Small intestine (tissue), 7 donors: Measurements from ENCODE around the gene VHLL. TPM values are rescaled to one million over a fixed set of nuclear protein-coding genes. Genes with fewer than 3 reads are reported as not detected.
A peak's percentile ranks its signal among the peaks of the same experiment; 100 is the strongest.
"Not testable (repeated sequence)": the region's sequence is repeated elsewhere in the genome, so short reads cannot be mapped to it uniquely, and the experiment has no call there.

Experiments used
- DNase-seq, 2 donors: peaks; one replicate each; pipeline versions ENCODE4 v3.0.0 to v3.0.0-alpha.2; 2013
- FAIRE-seq: peaks from 2 replicates; lab custom pipeline; 2012; peaks lifted over from hg19 to GRCh38; lab: Jason Lieb, UNC
- H3K27ac ChIP-seq, 3 donors: one replicate each; pipeline ENCODE4 v1.5.1; 2013; ENCODE audit warnings: low read length in 2 of 3, mild to moderate bottlenecking in 2 of 3, control low read depth in 1 of 3, inconsistent platforms in 1 of 3, low read depth in 1 of 3, moderate library complexity in 1 of 3
- H3K27me3 ChIP-seq, 3 donors: one replicate each; pipeline ENCODE4 v1.6.1; 2013; ENCODE audit warnings: low read length in 3 of 3, inconsistent platforms in 1 of 3; ENCODE audit not compliant: control insufficient read depth in 3 of 3, insufficient read depth in 3 of 3
- H3K36me3 ChIP-seq, 3 donors: one replicate each; pipeline ENCODE4 v1.6.1; 2013; ENCODE audit warnings: low read length in 3 of 3, inconsistent platforms in 1 of 3, low read depth in 1 of 3, mild to moderate bottlenecking in 1 of 3, moderate library complexity in 1 of 3; ENCODE audit not compliant: control insufficient read depth in 3 of 3, insufficient read depth in 2 of 3
- H3K4me1 ChIP-seq, 3 donors: one replicate each; pipeline ENCODE4 v1.6.1; 2013; ENCODE audit warnings: low read length in 2 of 3, inconsistent platforms in 1 of 3, low read depth in 1 of 3, mild to moderate bottlenecking in 1 of 3, moderate library complexity in 1 of 3; ENCODE audit not compliant: control insufficient read depth in 3 of 3, insufficient read depth in 2 of 3
- H3K4me3 ChIP-seq, 3 donors: one replicate each; pipeline ENCODE4 v1.5.1; 2013; ENCODE audit warnings: low read length in 3 of 3, control low read depth in 1 of 3, inconsistent platforms in 1 of 3, low read depth in 1 of 3, mild to moderate bottlenecking in 1 of 3, moderate library complexity in 1 of 3
- H3K9me3 ChIP-seq, 2 donors: one replicate each; pipeline ENCODE4 v1.6.1; 2013; ENCODE audit warnings: low read depth in 1 of 2, low read length in 1 of 2; ENCODE audit not compliant: control insufficient read depth in 2 of 2, insufficient read depth in 1 of 2
- WGBS, 3 donors: extraction: QIAGEN DNeasy Blood & Tissue Kit; methylation state at CpG; one replicate each; pipeline ENCODE4 v1.1.7; 2013; 5-methylcytosine and 5-hydroxymethylcytosine counted together
- polyA plus RNA-seq, 4 donors: library from polyadenylated mRNA; stranded (reverse) in 3 of 4; unstranded in 1 of 4; fragments of 200-250 nt in 3 of 4; fragments of 120-200 nt in 1 of 4; gene quantifications; one replicate each; pipeline versions ENCODE4 v1.2.1 to v1.2.3, GENCODE V29; 2013
- donor health status: healthy with polysubstance abuse.
- donor health status: control.
- donor health status: control.
- donor health status: Bipolar disorder and iron deficiency.
- donor health status: healthy.

VHLL gene
- polyA plus RNA-seq, 4 donors = not detected

GRCh38 chr1:156337052-156337887 is 38.2 kb upstream of the VHLL start:
- FAIRE-seq (no peak), DNase-seq (peak in 1 of 2 donors; percentile 8)
- no peaks in the 10 kb centered on the region for H3K27me3 ChIP-seq
- H3K9me3 ChIP-seq = no peaks in the 10 kb centered on the region
- WGBS, 3 donors = 21 to 27% (median 23%) methylated on average over 34 of the region's 34 CpGs
- H3K27ac ChIP-seq = peak overlapping the region in 2 of 3 donors; percentile 76 to 88
- H3K4me1 ChIP-seq = peaks cover 0 to 6% (median 3%) of the 10 kb centered on the region in 3 donors
- peak overlapping the region; percentile 69 to 85 (median 78) for H3K4me3 ChIP-seq
- peaks cover 2 to 17% (median 6%) of the 10 kb centered on the region in 3 donors for H3K36me3 ChIP-seq

GRCh38 chr1:156336242-156336641 is 37.1 kb upstream of the VHLL start:
- H3K4me1 ChIP-seq = peaks cover 0 to 6% (median 3%) of the 10 kb centered on the region in 3 donors
- peak overlapping the region in 1 of 3 donors; percentile 78 for H3K4me3 ChIP-seq
- 68 to 77% (median 75%) methylated on average over 4 of the region's 4 CpGs for WGBS, 3 donors
- H3K27me3 ChIP-seq = no peaks in the 10 kb centered on the region
- H3K36me3 ChIP-seq = peaks cover 2 to 25% (median 6%) of the 10 kb centered on the region in 3 donors
- H3K9me3 ChIP-seq = no peaks in the 10 kb centered on the region
- FAIRE-seq (no peak), DNase-seq (no peak)
- H3K27ac ChIP-seq = no peak overlapping the region

- peaks cover 30 to 70% (median 32%) of the 10 kb centered on the region in 3 donors for H3K36me3 ChIP-seq
- 94 to 96% (median 94%) methylated on average over 9 of the region's 9 CpGs for WGBS, 3 donors
- not testable (repeated sequence) for H3K9me3 ChIP-seq, H3K4me1 ChIP-seq, H3K27me3 ChIP-seq, H3K4me3 ChIP-seq, H3K27ac ChIP-seq, FAIRE-seq, DNase-seq
Measured at GRCh38 chr1:156323179-156323578, 24.1 kb upstream of the VHLL start.

- Histone ChIP-seq H3K36me3 (peaks cover 38 to 73% (median 50%) of the 10 kb centered on the region in 3 donors), H3K27me3 (no peaks in the 10 kb centered on the region), H3K4me1 (no peaks in the 10 kb centered on the region), H3K9me3 (no peaks in the 10 kb centered on the region), H3K4me3 (no peak overlapping the region), H3K27ac (no peak overlapping the region)
- no peak for FAIRE-seq
- DNase-seq = no peak
- WGBS, 3 donors = 77 to 84% (median 83%) methylated on average over 3 of the region's 3 CpGs
Measured at GRCh38 chr1:156320560-156320959, 21.5 kb upstream of the VHLL start.

- Histone ChIP-seq H3K27ac (no peak overlapping the region), H3K27me3 (no peaks in the 10 kb centered on the region), H3K4me1 (no peaks in the 10 kb centered on the region), H3K4me3 (no peak overlapping the region), H3K36me3 (peaks cover 31 to 71% (median 49%) of the 10 kb centered on the region in 3 donors), H3K9me3 (no peaks in the 10 kb centered on the region)
- WGBS, 3 donors = 81 to 89% (median 83%) methylated on average over 1 of the region's 1 CpG
- FAIRE-seq (no peak), DNase-seq (peak; percentile 27 to 41)
Measured at GRCh38 chr1:156319664-156320063, 20.6 kb upstream of the VHLL start.

GRCh38 chr1:156316909-156317308 is 17.8 kb upstream of the VHLL start:
- FAIRE-seq = no peak

GRCh38 chr1:156310962-156311361 is 11.9 kb upstream of the VHLL start:
- FAIRE-seq (no peak), DNase-seq (no peak)
- Histone ChIP-seq H3K9me3 (no peaks in the 10 kb centered on the region), H3K36me3 (peaks cover 24 to 62% (median 39%) of the 10 kb centered on the region in 3 donors), H3K27ac (no peak overlapping the region), H3K27me3 (no peaks in the 10 kb centered on the region), H3K4me3 (no peak overlapping the region), H3K4me1 (no peaks in the 10 kb centered on the region)
- 86 to 90% (median 88%) methylated on average over 6 of the region's 6 CpGs for WGBS, 3 donors

More at GRCh38 chr1:156316909-156317308, 17.8 kb upstream of the VHLL start:
- H3K36me3 ChIP-seq = peaks cover 34 to 62% (median 47%) of the 10 kb centered on the region in 3 donors
- no peaks in the 10 kb centered on the region for H3K9me3 ChIP-seq
- no peak overlapping the region for H3K4me3 ChIP-seq
- WGBS, 3 donors = 88 to 94% (median 91%) methylated on average over 7 of the region's 7 CpGs
- H3K27me3 ChIP-seq = no peaks in the 10 kb centered on the region
- DNase-seq = no peak
- H3K4me1 ChIP-seq = no peaks in the 10 kb centered on the region
- no peak overlapping the region for H3K27ac ChIP-seq

GRCh38 chr1:156308078-156308477 is 9.0 kb upstream of the VHLL start:
- DNase-seq (no peak), FAIRE-seq (no peak)
- Histone ChIP-seq H3K36me3 (peaks cover 21 to 65% (median 37%) of the 10 kb centered on the region in 3 donors), H3K27me3 (no peaks in the 10 kb centered on the region), H3K9me3 (no peaks in the 10 kb centered on the region), H3K4me1 (no peaks in the 10 kb centered on the region), H3K27ac (no peak overlapping the region), H3K4me3 (no peak overlapping the region)
